RWPE1 (cell line): ENCODE measurements around the gene BNIPL.

ENCODE experiments used
- CTCF ChIA-PET: fragments of 350-600 bp; sonication (Branson Sonifier 250); formaldehyde crosslinking; extraction: SDS; loops from one replicate; lab custom pipeline; 2021; lab: Yijun Ruan, JAX
- POLR2A ChIA-PET: fragments of 400-600 bp; formaldehyde crosslinking; extraction: SDS; loops from one replicate; lab custom pipeline; 2020; ENCODE audit warnings: antibody characterized with exemption; ENCODE audit not compliant: low non-redundant PET; lab: Yijun Ruan, JAX
- DNase-seq: peaks from one replicate; pipeline ENCODE4 v3.0.0; 2012; ENCODE audit warnings: low spot score
- H3K27ac ChIP-seq: fragments of 450-650 bp; 2 replicates; pipeline ENCODE4 v1.5.1; 2017
- CTCF ChIP-seq: fragments of 450-650 bp; conservative IDR thresholded peaks from 2 replicates; pipeline ENCODE4 v1.5.1; 2017; ENCODE audit warnings: low read depth, mild to moderate bottlenecking

Gene BNIPL

GRCh38 chr1:150997126-150997872 lies 39.1 kb upstream of the BNIPL start:
- TF ChIP-seq CTCF, result no peak
- POLR2A ChIA-PET, result interaction anchor here (0.6 kb wide), 1 partner anchor 9 kb away, joined by 3 read pairs; the partner anchor contains the start of gene MINDY1
- DNase-seq, result no peak
- CTCF ChIA-PET, result interaction anchor here (0.6 to 3.8 kb wide), 6 partner anchors 9 to 633 kb away, joined by 3 to 17 read pairs (median 4); partner anchors contain the start of genes MINDY1 and RPRD2
- H3K27ac ChIP-seq, result peak overlapping the region; percentile 16

GRCh38 chr1:150997949-150998348 lies 38.4 kb upstream of the BNIPL start:
- DNase-seq, result no peak
- ChIA-PET POLR2A (interaction anchor here (0.6 kb wide), 1 partner anchor 9 kb away, joined by 3 read pairs; the partner anchor contains the start of gene MINDY1), CTCF (interaction anchor here (1.1 to 3.8 kb wide), 2 partner anchors 9 to 18 kb away, joined by 5 to 17 read pairs; partner anchors contain the start of gene MINDY1)
- H3K27ac ChIP-seq, result peak overlapping the region; percentile 16
- TF ChIP-seq CTCF, result no peak

- CTCF ChIA-PET, result interaction anchor here (0.6 kb wide), 1 partner anchor 33 kb away, joined by 4 read pairs; no protein-coding TSS in a partner anchor
- no peak for DNase-seq
- POLR2A ChIA-PET, result no interaction called here
- no peak for TF ChIP-seq CTCF
- H3K27ac ChIP-seq, result no peak overlapping the region
These were observed 37.2 kb upstream of the BNIPL start for GRCh38 chr1:150999051-150999674.

- ChIA-PET CTCF (interaction anchor here (0.6 kb wide), 1 partner anchor 34 kb away, joined by 4 read pairs; no protein-coding TSS in a partner anchor), POLR2A (interaction anchor here (0.6 kb wide), 1 partner anchor 30 kb away, joined by 7 read pairs; no protein-coding TSS in a partner anchor)
- no peak for TF ChIP-seq CTCF
- no peak for DNase-seq
- H3K27ac ChIP-seq, result no peak overlapping the region
These were observed 36.5 kb upstream of the BNIPL start for GRCh38 chr1:150999926-151000325.

- POLR2A ChIA-PET, result interaction anchor here (0.6 kb wide), 1 partner anchor 30 kb away, joined by 7 read pairs; no protein-coding TSS in a partner anchor
- no peak overlapping the region for H3K27ac ChIP-seq
- TF ChIP-seq CTCF, result no peak
- no peak for DNase-seq
- CTCF ChIA-PET, result no interaction called here
These were observed 36.0 kb upstream of the BNIPL start for GRCh38 chr1:151000408-151000807.

GRCh38 chr1:151001602-151002001 lies 34.8 kb upstream of the BNIPL start:
- no peak overlapping the region for H3K27ac ChIP-seq
- DNase-seq, result no peak
- no peak for TF ChIP-seq CTCF
- CTCF ChIA-PET, result no interaction called here
- POLR2A ChIA-PET, result no interaction called here
